Measurements from ENCODE around the gene GCN1. TPM values are rescaled to one million over a fixed set of nuclear protein-coding genes. Genes with fewer than 3 reads are reported as not detected.

GCN1 gene
- total RNA-seq, 1 donor from 2014 or later: 130 TPM

DNA sequence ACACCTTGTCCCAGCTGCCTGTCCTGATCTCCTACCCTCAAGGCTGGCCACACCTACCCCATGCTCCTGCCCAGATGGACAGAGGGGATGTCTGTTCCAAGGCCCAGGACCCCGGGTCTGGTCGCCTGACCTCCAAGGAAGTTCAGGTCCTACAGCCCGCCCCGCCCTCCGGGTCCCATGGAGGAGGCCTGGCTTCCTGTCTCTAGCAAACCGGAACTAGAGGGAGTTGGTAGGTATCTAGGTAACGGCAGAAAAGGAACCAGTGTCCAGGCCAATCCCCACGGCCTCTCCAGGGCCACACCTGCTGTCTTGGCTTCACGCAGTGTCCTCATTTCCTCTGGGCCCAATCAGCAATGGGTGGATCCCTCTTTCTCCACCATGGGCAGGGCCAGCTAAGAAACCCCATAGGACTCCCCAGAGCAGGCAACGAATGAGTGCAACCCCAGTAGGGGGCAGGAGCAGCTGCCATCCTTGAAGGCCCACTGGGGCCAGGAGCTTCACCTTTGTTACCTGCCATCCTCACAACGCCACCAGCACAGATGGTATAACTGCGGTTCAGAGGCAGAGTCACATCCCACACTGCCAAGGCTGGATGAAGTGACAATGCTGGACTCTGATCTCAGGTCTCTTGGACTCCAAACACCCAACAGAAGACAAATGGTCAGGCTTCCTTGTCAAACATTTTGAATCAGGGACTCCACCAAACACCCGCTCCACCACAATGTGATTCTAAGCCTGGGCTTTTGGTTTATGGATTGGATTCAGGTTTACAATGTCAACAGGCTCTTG, 31.5 kb upstream of the GCN1 start:
- TF ChIP-seq, protein P1, sequence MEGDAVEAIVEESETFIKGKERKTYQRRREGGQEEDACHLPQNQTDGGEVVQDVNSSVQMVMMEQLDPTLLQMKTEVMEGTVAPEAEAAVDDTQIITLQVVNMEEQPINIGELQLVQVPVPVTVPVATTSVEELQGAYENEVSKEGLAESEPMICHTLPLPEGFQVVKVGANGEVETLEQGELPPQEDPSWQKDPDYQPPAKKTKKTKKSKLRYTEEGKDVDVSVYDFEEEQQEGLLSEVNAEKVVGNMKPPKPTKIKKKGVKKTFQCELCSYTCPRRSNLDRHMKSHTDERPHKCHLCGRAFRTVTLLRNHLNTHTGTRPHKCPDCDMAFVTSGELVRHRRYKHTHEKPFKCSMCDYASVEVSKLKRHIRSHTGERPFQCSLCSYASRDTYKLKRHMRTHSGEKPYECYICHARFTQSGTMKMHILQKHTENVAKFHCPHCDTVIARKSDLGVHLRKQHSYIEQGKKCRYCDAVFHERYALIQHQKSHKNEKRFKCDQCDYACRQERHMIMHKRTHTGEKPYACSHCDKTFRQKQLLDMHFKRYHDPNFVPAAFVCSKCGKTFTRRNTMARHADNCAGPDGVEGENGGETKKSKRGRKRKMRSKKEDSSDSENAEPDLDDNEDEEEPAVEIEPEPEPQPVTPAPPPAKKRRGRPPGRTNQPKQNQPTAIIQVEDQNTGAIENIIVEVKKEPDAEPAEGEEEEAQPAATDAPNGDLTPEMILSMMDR (conservative IDR thresholded peaks at IDR 0.05): no peak
- Mint-ChIP-seq H3K9me3 (no peaks in the 10 kb centered on the region), H3K4me3 (peak overlapping the region; percentile 76), H3K4me1 (ENCODE audit: unreplicated experiment) (peaks cover 30% of the 10 kb centered on the region), H3K36me3 (peaks cover 5% of the 10 kb centered on the region), H3K27me3 (no peaks in the 10 kb centered on the region), H3K27ac (peak overlapping the region; percentile 91)
- no peak for DNase-seq (ENCODE audit: extremely low spot score, unreplicated experiment)

DNA sequence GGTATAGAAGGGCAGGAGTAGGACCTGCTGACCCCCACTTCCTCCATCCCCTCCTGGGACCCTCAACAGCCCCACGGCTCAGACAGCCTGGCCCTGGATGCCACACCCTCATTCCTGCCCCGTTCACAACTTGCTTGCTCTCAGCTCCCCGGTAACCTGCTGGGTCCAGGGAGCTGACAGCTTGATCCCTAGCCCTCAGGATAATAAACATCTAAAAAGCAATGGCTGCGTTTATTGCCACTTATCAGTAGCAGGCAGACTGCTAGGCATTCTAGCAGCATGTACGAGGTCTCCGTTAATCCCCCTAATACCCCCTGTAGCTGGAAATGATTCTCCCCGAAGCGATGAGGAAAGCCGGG, 30.7 kb upstream of the GCN1 start:
- H3K36me3 Mint-ChIP-seq: peaks cover 5% of the 10 kb centered on the region
- peaks cover 21% of the 10 kb centered on the region for H3K4me1 Mint-ChIP-seq (ENCODE audit: unreplicated experiment)

DNA sequence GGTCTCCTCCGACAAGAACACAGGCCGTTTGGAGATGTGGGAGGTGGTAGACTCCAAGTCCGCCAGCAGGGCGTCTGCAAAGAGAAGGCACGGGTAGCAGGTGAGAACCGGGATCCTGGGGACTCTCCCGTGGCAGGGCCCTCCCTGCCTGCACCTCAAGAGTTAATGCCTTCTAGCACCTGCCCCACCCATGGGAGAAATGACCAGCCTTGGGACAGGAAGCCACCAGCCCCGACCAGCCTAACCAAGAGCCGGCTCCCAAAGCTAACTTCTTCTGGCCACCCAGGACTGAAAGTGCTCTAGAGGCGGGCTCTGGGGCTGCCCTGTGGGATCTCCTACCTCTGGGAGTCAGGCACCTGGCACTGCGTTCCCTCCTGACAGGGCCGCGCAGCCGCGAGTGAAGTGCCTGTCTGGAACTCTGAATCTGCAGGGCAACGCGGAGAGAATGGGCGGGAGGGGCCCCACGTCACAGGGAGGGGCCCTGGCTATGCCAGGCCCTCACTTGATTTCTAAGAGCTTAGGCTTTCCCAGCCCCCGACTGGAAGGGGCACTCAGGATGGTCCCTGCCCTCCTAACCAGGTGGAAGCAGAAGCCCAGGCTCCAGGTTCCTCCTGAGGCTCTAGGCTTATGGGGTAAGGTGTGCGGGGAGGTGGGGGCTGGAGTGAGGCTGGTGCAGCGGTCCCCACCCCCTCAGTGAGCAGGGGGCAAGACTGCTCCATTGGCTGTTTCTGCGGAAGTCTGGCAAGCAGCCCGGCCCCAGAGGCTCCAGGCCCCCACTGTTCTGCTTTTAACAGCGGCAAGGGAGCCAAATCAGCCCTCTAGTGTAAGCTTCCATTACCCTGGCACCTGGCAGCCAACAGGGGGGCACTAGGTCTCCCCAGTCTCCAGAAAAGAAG, 30.0 kb upstream of the GCN1 start:
- DNase-seq (ENCODE audit: extremely low spot score, unreplicated experiment): no peak
- H3K4me3 Mint-ChIP-seq: peak overlapping the region; percentile 76
- H3K36me3 Mint-ChIP-seq: peaks cover 5% of the 10 kb centered on the region
- TF ChIP-seq, protein P1 (conservative IDR thresholded peaks at IDR 0.05): no peak
- H3K4me1 Mint-ChIP-seq (ENCODE audit: unreplicated experiment): peaks cover 18% of the 10 kb centered on the region
- H3K9me3 Mint-ChIP-seq: no peaks in the 10 kb centered on the region
- no peaks in the 10 kb centered on the region for H3K27me3 Mint-ChIP-seq
- H3K27ac Mint-ChIP-seq: peak overlapping the region; percentile 91

More for the DNA sequence above, 30.7 kb upstream of the GCN1 start:
- DNase-seq (ENCODE audit: extremely low spot score, unreplicated experiment): no peak
- Mint-ChIP-seq H3K27ac (peak overlapping the region; percentile 91), H3K27me3 (no peaks in the 10 kb centered on the region), H3K4me3 (peak overlapping the region; percentile 76), H3K9me3 (no peaks in the 10 kb centered on the region)
- TF ChIP-seq, protein P1 (conservative IDR thresholded peaks at IDR 0.05): no peak

DNA sequence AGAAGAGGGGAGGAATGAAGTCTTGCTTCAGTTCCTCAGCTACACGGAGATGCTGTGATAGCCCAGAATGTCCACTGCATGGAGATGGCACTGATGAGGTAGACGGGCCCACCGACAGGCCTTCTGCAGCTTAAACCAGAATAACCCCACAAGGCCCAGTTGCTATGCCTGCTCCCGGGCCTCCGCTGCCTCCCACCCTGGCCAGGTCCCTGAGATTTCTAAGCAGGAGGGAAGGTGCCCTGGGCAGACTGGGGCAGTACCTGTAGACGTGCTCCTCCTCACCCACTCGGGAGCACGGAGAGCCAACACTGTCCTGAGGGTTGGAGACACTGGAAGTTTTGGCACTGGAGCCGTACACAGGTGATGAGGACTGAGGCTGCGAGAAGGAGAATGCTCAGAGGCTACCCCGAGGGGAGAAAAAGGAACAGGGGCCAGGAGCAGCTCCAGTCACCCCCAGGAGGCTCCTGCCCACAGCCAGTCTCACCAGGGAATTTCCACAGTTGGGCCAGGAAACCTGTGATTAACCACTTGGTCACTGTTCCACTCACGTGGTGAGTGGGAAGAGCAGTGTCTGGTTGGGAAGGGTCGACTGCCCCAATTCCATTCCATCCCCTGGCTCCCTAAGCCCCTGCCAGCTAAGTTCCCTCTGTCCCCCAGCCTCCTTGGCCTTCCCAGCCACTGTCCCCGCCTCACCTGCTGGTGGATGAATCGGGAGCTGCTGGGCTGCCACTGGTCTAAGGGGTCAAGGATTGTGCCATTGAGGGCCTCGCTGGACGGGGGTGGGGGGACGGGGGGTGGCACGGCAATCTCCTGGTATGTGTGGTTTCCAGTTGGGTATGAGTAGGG, 29.2 kb upstream of the GCN1 start:
- Mint-ChIP-seq H3K36me3 (peaks cover 5% of the 10 kb centered on the region), H3K4me1 (ENCODE audit: unreplicated experiment) (peaks cover 18% of the 10 kb centered on the region), H3K4me3 (no peak overlapping the region), H3K27me3 (no peaks in the 10 kb centered on the region), H3K27ac (no peak overlapping the region), H3K9me3 (no peaks in the 10 kb centered on the region)
- no peak for DNase-seq (ENCODE audit: extremely low spot score, unreplicated experiment)
- TF ChIP-seq, protein P1 (conservative IDR thresholded peaks at IDR 0.05): no peak

DNA sequence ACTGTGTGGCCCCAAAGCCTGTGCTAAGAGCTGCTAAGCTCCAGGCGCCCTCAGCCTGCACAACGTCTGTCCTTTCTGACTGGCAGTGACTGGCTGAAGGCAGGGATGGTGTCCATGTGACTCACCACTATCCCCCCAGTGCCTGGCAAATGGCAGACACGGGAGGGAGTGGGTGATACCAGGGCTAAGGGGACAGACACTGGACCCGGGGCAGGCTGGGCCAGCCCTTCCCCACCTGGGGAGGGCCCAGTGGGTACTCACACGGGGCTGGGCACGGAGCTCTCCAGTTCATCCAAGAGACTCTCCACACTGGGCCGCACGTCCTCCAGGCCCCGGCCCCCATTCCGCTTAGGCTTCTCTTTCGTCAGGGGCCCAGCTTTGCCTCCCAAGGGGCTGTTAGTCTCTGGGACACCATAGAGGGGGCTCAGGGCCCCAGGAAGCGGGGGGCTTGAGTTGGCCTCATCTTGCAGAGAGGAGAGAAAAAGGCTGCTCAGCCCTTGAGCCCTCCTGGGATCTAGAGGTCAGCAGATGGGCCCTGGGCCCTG, 27.8 kb upstream of the GCN1 start:
- peak overlapping the region; percentile 70 for H3K27ac Mint-ChIP-seq
- H3K4me3 Mint-ChIP-seq: no peak overlapping the region
- H3K27me3 Mint-ChIP-seq: no peaks in the 10 kb centered on the region
- TF ChIP-seq, protein P1 (conservative IDR thresholded peaks at IDR 0.05): no peak
- no peaks in the 10 kb centered on the region for H3K9me3 Mint-ChIP-seq
- H3K4me1 Mint-ChIP-seq (ENCODE audit: unreplicated experiment): peaks cover 7% of the 10 kb centered on the region
- H3K36me3 Mint-ChIP-seq: peaks cover 5% of the 10 kb centered on the region
- no peak for DNase-seq (ENCODE audit: extremely low spot score, unreplicated experiment)

All from type B pancreatic cell (in vitro differentiated cells).